H1 (cell line): ENCODE measurements around the gene CFAP141. TPM values are rescaled to one million over a fixed set of nuclear protein-coding genes. Genes with fewer than 3 reads are reported as not detected.

ENCODE experiments used
- BCL11A ChIP-seq, 2 experiments: IDR thresholded peaks; one replicate each; pipeline ENCODE4 v1.6.1; 2011; ENCODE audit warnings: low read depth in 2 of 2, low read length in 2 of 2, mild to moderate bottlenecking in 2 of 2
- CHD7 ChIP-seq: fragments of 300-600 bp; sonication (generic); IDR thresholded peaks from 2 replicates; pipeline ENCODE4 v1.7.1; 2012; ENCODE audit warnings: low read length, moderate library complexity, mild to moderate bottlenecking, inconsistent platforms; ENCODE audit not compliant: insufficient replicate concordance
- KDM1A ChIP-seq: fragments of 200-600, 300-600 bp; sonication (generic); IDR thresholded peaks from 2 replicates; pipeline ENCODE4 v1.7.1; 2016; ENCODE audit warnings: mild to moderate bottlenecking, low read length, borderline replicate concordance
- POU5F1 ChIP-seq: IDR thresholded peaks from 2 replicates; pipeline ENCODE4 v1.6.1; 2011; ENCODE audit warnings: low read depth, mild to moderate bottlenecking, low read length, moderate library complexity
- SAP30 ChIP-seq: fragments of 300-600 bp; sonication (generic); IDR thresholded peaks from 2 replicates; pipeline ENCODE4 v1.7.1; 2012; ENCODE audit warnings: low read length, moderate library complexity, mild to moderate bottlenecking, inconsistent platforms; ENCODE audit not compliant: insufficient read depth, insufficient replicate concordance
- TCF12 ChIP-seq: IDR thresholded peaks from 2 replicates; pipeline ENCODE4 v1.6.1; 2011; ENCODE audit warnings: low read depth, mild to moderate bottlenecking, low read length
- polyA plus RNA-seq, 7 experiments: library from polyadenylated mRNA; depleted of rRNA in 3 of 7; stranded (reverse) in 5 of 7; unstranded in 2 of 7; fragments of >200 nt in 5 of 7; fragments of 200-250 nt in 2 of 7; gene quantifications; 1 replicate in 5 of 7; 2 replicates in 1 of 7; 4 replicates in 1 of 7; pipeline versions ENCODE4 v1.2.1 to v1.2.3, GENCODE V29; 2011 to 2013; ENCODE audit warnings: missing spikeins in 2 of 7, mixed read lengths in 2 of 7
- total RNA-seq: library from RNA; stranded (reverse); fragmentation: NEBNext Ultra II Directional; extraction: Animal tissue kit (Norgen Biotek cat#: 25700); gene quantifications from 2 replicates; pipeline ENCODE4 v1.2.1, GENCODE V29; 2021
- TF ChIP-seq, protein P1 (sequence below): IDR thresholded peaks from 2 replicates; pipeline ENCODE4 v1.6.1; 2011; ENCODE audit warnings: low read depth, mild to moderate bottlenecking, low read length; ENCODE audit not compliant: insufficient read depth

The CFAP141 gene
- total and polyA plus RNA-seq, 2 of the 8 experiments (the other 6 are each of a cell fraction or from before 2014, with no cell fraction given): not detected

DNA sequence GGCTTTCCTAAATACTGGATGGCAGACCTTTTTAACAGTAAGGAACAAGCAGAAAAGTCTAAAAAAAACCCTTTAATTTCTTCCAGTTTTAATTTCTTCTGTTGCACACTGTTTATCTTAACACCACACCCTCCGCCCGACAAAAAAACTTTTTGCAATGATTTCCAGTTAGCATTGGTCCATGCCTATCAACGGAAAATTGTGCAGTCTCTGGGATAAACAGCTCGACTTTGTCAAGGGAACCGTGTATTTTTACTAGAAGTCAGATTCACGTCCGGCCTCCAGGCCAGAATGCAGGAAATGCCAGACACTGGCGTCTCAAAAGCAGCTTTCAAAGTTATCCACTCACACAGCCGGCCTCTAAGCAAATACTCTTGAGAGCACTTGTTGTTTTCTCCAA, 50.9 kb downstream of the CFAP141 start (continued):
- TF ChIP-seq, protein P1, sequence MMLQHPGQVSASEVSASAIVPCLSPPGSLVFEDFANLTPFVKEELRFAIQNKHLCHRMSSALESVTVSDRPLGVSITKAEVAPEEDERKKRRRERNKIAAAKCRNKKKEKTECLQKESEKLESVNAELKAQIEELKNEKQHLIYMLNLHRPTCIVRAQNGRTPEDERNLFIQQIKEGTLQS: no peak
- TF ChIP-seq SAP30: no peak
- no peak for TF ChIP-seq KDM1A
- TF ChIP-seq POU5F1: no peak
- TF ChIP-seq TCF12: no peak
- no peak for TF ChIP-seq BCL11A (IDR thresholded peaks at IDR 0.05; ENCODE audit: low read depth in 2 of 2, low read length in 2 of 2)
- TF ChIP-seq CHD7: no peak
